HepG2 (cell line): Measurements from ENCODE around the gene BET1L. TPM values are rescaled to one million over a fixed set of nuclear protein-coding genes. Genes with fewer than 3 reads are reported as not detected.

Experiments used
- ATAD3A ChIP-seq: sonication (generic); formaldehyde crosslinking; IDR thresholded peaks from 2 replicates; pipeline ENCODE4 v1.4.0; 2020; ENCODE audit warnings: missing genetic modification reagents
- CEBPG ChIP-seq: IDR thresholded peaks from 2 replicates; pipeline ENCODE4 v1.6.1; 2016
- DZIP1 ChIP-seq: sonication (generic); formaldehyde crosslinking; IDR thresholded peaks from 2 replicates; pipeline ENCODE4 v1.5.0; 2020; ENCODE audit warnings: mild to moderate bottlenecking, missing genetic modification reagents
- EEA1 ChIP-seq: sonication (generic); formaldehyde crosslinking; IDR thresholded peaks from 2 replicates; pipeline ENCODE4 v1.5.1; 2020; ENCODE audit warnings: mild to moderate bottlenecking, missing genetic modification reagents, borderline replicate concordance
- FIP1L1 ChIP-seq: fragments of 200-400 bp; formaldehyde crosslinking; IDR thresholded peaks from 2 replicates; pipeline ENCODE4 v1.6.1; 2018; ENCODE audit warnings: low read depth, mild to moderate bottlenecking, low read length, moderate library complexity, borderline replicate concordance; ENCODE audit not compliant: insufficient read depth
- GABPA ChIP-seq, 2 experiments: IDR thresholded peaks; 2 replicates each; pipeline ENCODE4 v1.6.1; 2011 to 2016; ENCODE audit warnings: low read depth in 2 of 2, low read length in 1 of 2, missing biosample characterization in 1 of 2, missing genetic modification characterization in 1 of 2
- GMEB1 ChIP-seq: sonication (generic); formaldehyde crosslinking; IDR thresholded peaks from 2 replicates; pipeline ENCODE4 v1.5.1; 2020; ENCODE audit warnings: missing genetic modification reagents, mild to moderate bottlenecking, borderline replicate concordance
- HBP1 ChIP-seq: IDR thresholded peaks from 2 replicates; pipeline ENCODE4 v1.6.1; 2016; ENCODE audit warnings: low read depth, control low read depth
- HNRNPK ChIP-seq: fragments of 200-400 bp; formaldehyde crosslinking; IDR thresholded peaks from 2 replicates; pipeline ENCODE4 v1.6.1; 2018; ENCODE audit warnings: low read length, low read depth, moderate library complexity, mild to moderate bottlenecking; ENCODE audit not compliant: poor library complexity, severe bottlenecking
- KDM3A ChIP-seq: IDR thresholded peaks from 2 replicates; pipeline ENCODE4 v1.6.1; 2018; ENCODE audit warnings: low read depth, missing compliant biosample characterization
- KLF13 ChIP-seq: sonication (generic); formaldehyde crosslinking; IDR thresholded peaks from 2 replicates; pipeline ENCODE4 v1.4.0; 2020; ENCODE audit warnings: mild to moderate bottlenecking, missing genetic modification reagents
- MAFF ChIP-seq: IDR thresholded peaks from 2 replicates; pipeline ENCODE4 v1.6.1; 2011; ENCODE audit warnings: low read depth, low read length, improper control_type of control experiment
- PHF21A ChIP-seq: sonication (generic); formaldehyde crosslinking; IDR thresholded peaks from 2 replicates; pipeline ENCODE4 v1.5.0; 2020; ENCODE audit warnings: mild to moderate bottlenecking, missing genetic modification reagents
- POLR2AphosphoS2 ChIP-seq: IDR thresholded peaks from 2 replicates; pipeline ENCODE4 v1.6.1; 2011; ENCODE audit warnings: low read depth, low read length, improper control_type of control experiment
- RBFOX2 ChIP-seq: fragments of 200-400 bp; formaldehyde crosslinking; IDR thresholded peaks from 2 replicates; pipeline ENCODE4 v1.6.1; 2017; ENCODE audit warnings: low read depth, mild to moderate bottlenecking, low read length
- TGIF2 ChIP-seq: IDR thresholded peaks from 2 replicates; pipeline ENCODE4 v1.6.1; 2016; ENCODE audit warnings: control low read depth, missing compliant biosample characterization
- TOE1 ChIP-seq: sonication (generic); formaldehyde crosslinking; IDR thresholded peaks from 2 replicates; pipeline ENCODE4 v1.4.0; 2020; ENCODE audit warnings: mild to moderate bottlenecking, missing genetic modification reagents
- ZBTB37 ChIP-seq: sonication (generic); formaldehyde crosslinking; IDR thresholded peaks from 2 replicates; pipeline ENCODE4 v1.4.0; 2020; ENCODE audit warnings: mild to moderate bottlenecking, missing genetic modification reagents
- ZC3H13 ChIP-seq: sonication (generic); formaldehyde crosslinking; IDR thresholded peaks from 2 replicates; pipeline ENCODE4 v1.8.1; 2023; ENCODE audit warnings: mild to moderate bottlenecking, missing genetic modification reagents, moderate library complexity
- ZNF143 ChIP-seq: sonication (generic); formaldehyde crosslinking; IDR thresholded peaks from 2 replicates; pipeline ENCODE4 v1.4.0; 2020; ENCODE audit warnings: missing genetic modification reagents
- ZNF20 ChIP-seq: sonication (generic); formaldehyde crosslinking; IDR thresholded peaks from 2 replicates; pipeline ENCODE4 v1.4.0; 2020; ENCODE audit warnings: mild to moderate bottlenecking, moderate library complexity, missing genetic modification reagents
- ZNF558 ChIP-seq: sonication (generic); formaldehyde crosslinking; IDR thresholded peaks from 2 replicates; pipeline ENCODE4 v1.9.0; 2022; ENCODE audit warnings: mild to moderate bottlenecking, missing genetic modification reagents, borderline replicate concordance
- ZNF776 ChIP-seq: sonication (generic); formaldehyde crosslinking; IDR thresholded peaks from 2 replicates; pipeline ENCODE4 v1.4.0; 2020; ENCODE audit warnings: mild to moderate bottlenecking, missing genetic modification reagents
- polyA plus RNA-seq, 8 experiments: library from polyadenylated mRNA; depleted of rRNA in 3 of 8; stranded (reverse) in 7 of 8; unstranded in 1 of 8; fragments of >200 nt; fragmentation: Illumina TruSeq in 4 of 8; extraction: Trizol in 4 of 8; gene quantifications; 2 replicates each; pipeline versions ENCODE4 v1.2.1 to v1.2.3, GENCODE V29; 2011 to 2016; ENCODE audit warnings: low read depth in 4 of 8, missing spikeins in 1 of 8, mixed read lengths in 1 of 8; ENCODE audit not compliant: insufficient read depth in 1 of 8
- total RNA-seq, 5 experiments: library from RNA; depleted of rRNA; stranded (reverse); fragments of >200 nt; fragmentation: Illumina TruSeq; extraction: Trizol; gene quantifications; 2 replicates each; pipeline ENCODE4 v1.2.3, GENCODE V29; 2016; ENCODE audit warnings: low read depth in 1 of 5

The BET1L gene
- total and polyA plus RNA-seq, 2 of the 13 experiments (the other 11 are each of a cell fraction or from before 2014, with no cell fraction given), result 26.2 to 59.6 TPM

- TF ChIP-seq HBP1 (CRISPR knock-in tag) (peak; percentile 72; the same call in 1 of the 2 replicates), RBFOX2 (peak; percentile 87), ZNF558 (CRISPR knock-in tag) (no peak), ZC3H13 (CRISPR knock-in tag) (peak; percentile 99), TOE1 (CRISPR knock-in tag) (no peak), ZBTB37 (CRISPR knock-in tag) (no peak), KLF13 (no peak), GABPA (IDR thresholded peaks at IDR 0.05; ENCODE audit: low read depth, low read length) (no peak), GABPA (CRISPR knock-in tag; IDR thresholded peaks at IDR 0.05; ENCODE audit: low read depth) (peak; percentile 53; the same call in 1 of the 2 replicates), ATAD3A (CRISPR knock-in tag) (no peak), HNRNPK (peak; percentile 32), ZNF143 (CRISPR knock-in tag) (peak; percentile 88), TGIF2 (no peak), FIP1L1 (no peak), POLR2AphosphoS2 (no peak), KDM3A (no peak), ZNF776 (CRISPR knock-in tag) (no peak), GMEB1 (CRISPR knock-in tag) (peak; percentile 77), PHF21A (CRISPR knock-in tag) (peak; percentile 69), CEBPG (CRISPR knock-in tag) (no peak), MAFF (no peak), ZNF20 (CRISPR knock-in tag) (no peak), EEA1 (CRISPR knock-in tag) (no peak), DZIP1 (no peak)
These were observed 1.1 kb upstream of the BET1L start (continued) for GRCh38 chr11:208181-208916.
